GM19099 (cell line): ENCODE results near the gene TRIB2.

Experiments
- POLR2A ChIP-seq: IDR thresholded peaks from 3 replicates; pipeline ENCODE4 v1.6.1; 2011; ENCODE audit warnings: low read depth; ENCODE audit not compliant: insufficient read length; ENCODE audit errors: extremely low read depth

TRIB2 gene

GRCh38 chr2:12722447-12723316 is 5.9 kb downstream of the TRIB2 start:
- TF ChIP-seq POLR2A, result no peak

- TF ChIP-seq POLR2A, result no peak
These were observed 7.2 kb downstream of the TRIB2 start for GRCh38 chr2:12723736-12724463.

GRCh38 chr2:12725233-12726187 is 8.8 kb downstream of the TRIB2 start:
- no peak for TF ChIP-seq POLR2A

GRCh38 chr2:12726271-12726670 is 9.5 kb downstream of the TRIB2 start:
- no peak for TF ChIP-seq POLR2A

- TF ChIP-seq POLR2A, result no peak
These were observed 10.3 kb downstream of the TRIB2 start for GRCh38 chr2:12727065-12727464.

- TF ChIP-seq POLR2A, result no peak
These were observed 10.9 kb downstream of the TRIB2 start for GRCh38 chr2:12727641-12728040.

GRCh38 chr2:12728221-12728777 is 11.6 kb downstream of the TRIB2 start:
- no peak for TF ChIP-seq POLR2A

- no peak for TF ChIP-seq POLR2A
These were observed 13.5 kb downstream of the TRIB2 start for GRCh38 chr2:12730265-12730664.

GRCh38 chr2:12731701-12732280 is 15.1 kb downstream of the TRIB2 start:
- TF ChIP-seq POLR2A, result no peak

- TF ChIP-seq POLR2A, result no peak
These were observed 15.9 kb downstream of the TRIB2 start for GRCh38 chr2:12732651-12733050.

GRCh38 chr2:12733846-12734245 is 17.1 kb downstream of the TRIB2 start:
- no peak for TF ChIP-seq POLR2A

- TF ChIP-seq POLR2A, result no peak
These were observed 18.3 kb downstream of the TRIB2 start for GRCh38 chr2:12734914-12735654.

GRCh38 chr2:12737297-12737696 is 20.6 kb downstream of the TRIB2 start:
- TF ChIP-seq POLR2A, result no peak
